ENCODE results near the gene TROAP.
A peak's percentile ranks its signal among the peaks of the same experiment; 100 is the strongest.

TROAP gene

GRCh38 chr12:49287876-49288275 lies 35.2 kb upstream of the TROAP start:
- H3K4me1 ChIP-seq (ENCODE audit: control insufficient read depth in 2 of 2, insufficient read depth in 1 of 2, low read depth in 1 of 2, low read length in 2 of 2) = peaks cover 3 to 5% of the 10 kb centered on the region in 2 donors
- H2BK12ac ChIP-seq (ENCODE audit: low read length) = no peak overlapping the region
- H3K36me3 ChIP-seq (replicated peaks in 1 of 2; ENCODE audit: control insufficient read depth in 2 of 2, insufficient read depth in 2 of 2, low read length in 2 of 2) = no peaks in the 10 kb centered on the region
- no peak overlapping the region for H3K4ac ChIP-seq (ENCODE audit: low read length)
- no peak overlapping the region for H2AK5ac ChIP-seq (ENCODE audit: low read depth, low read length)
- no peak overlapping the region for H3K27ac ChIP-seq (replicated peaks; ENCODE audit: low read length)
- H3K4me2 ChIP-seq (ENCODE audit: insufficient read depth, low read length, poor library complexity, severe bottlenecking) = no peak overlapping the region
- no peaks in the 10 kb centered on the region for H3K9me3 ChIP-seq (replicated peaks in 1 of 2; ENCODE audit: control insufficient read depth in 2 of 2, insufficient read depth in 1 of 2, low read depth in 1 of 2, low read length in 2 of 2)
- no peak overlapping the region for H2AFZ ChIP-seq (ENCODE audit: low read length)
- no peaks in the 10 kb centered on the region for H3K79me1 ChIP-seq (ENCODE audit: low read depth, low read length)
- no peak overlapping the region for H3K14ac ChIP-seq (ENCODE audit: low read length)
- peaks cover 0 to 22% (median 11%) of the 10 kb centered on the region in 3 experiments for H3K27me3 ChIP-seq (ENCODE audit: control insufficient read depth in 3 of 3, insufficient read depth in 3 of 3, low read depth in 1 of 3, low read length in 3 of 3)
- H3K9ac ChIP-seq (ENCODE audit: low read depth, low read length, poor library complexity) = no peak overlapping the region
- peak overlapping the region; percentile 38 for H3K23ac ChIP-seq (ENCODE audit: low read depth, low read length, poor library complexity)
- WGBS, 2 donors (ENCODE audit: extremely low coverage in 2 of 2, insufficient read length in 2 of 2, insufficient replicate concordance in 1 of 2) = no CpG with 5 or more reads among the region's 6 CpGs
- H2BK15ac ChIP-seq (ENCODE audit: low read length) = peak overlapping the region; percentile 73
- H3K18ac ChIP-seq (ENCODE audit: low read length) = no peak overlapping the region
- H4K8ac ChIP-seq (ENCODE audit: low read depth, low read length) = no peak overlapping the region
- no peak overlapping the region for H2BK5ac ChIP-seq (ENCODE audit: low read length)
- peak overlapping the region; percentile 11 for H4K91ac ChIP-seq (ENCODE audit: low read depth, low read length, poor library complexity)
- no peak for DNase-seq (ENCODE audit: low spot score)
- H2BK120ac ChIP-seq (ENCODE audit: low read depth, low read length) = no peak overlapping the region
- peak overlapping the region in 1 of 2 donors; percentile 64 for H3K4me3 ChIP-seq (ENCODE audit: low read length in 2 of 2)

GRCh38 chr12:49288412-49288853 lies 34.6 kb upstream of the TROAP start:
- Histone ChIP-seq H3K4me2 (ENCODE audit: insufficient read depth, low read length, poor library complexity, severe bottlenecking) (no peak overlapping the region), H3K14ac (ENCODE audit: low read length) (no peak overlapping the region), H3K9ac (ENCODE audit: low read depth, low read length, poor library complexity) (no peak overlapping the region), H3K27ac (replicated peaks; ENCODE audit: low read length) (no peak overlapping the region), H3K27me3 (ENCODE audit: control insufficient read depth in 3 of 3, insufficient read depth in 3 of 3, low read depth in 1 of 3, low read length in 3 of 3) (peaks cover 0 to 27% (median 17%) of the 10 kb centered on the region in 3 experiments), H3K36me3 (replicated peaks in 1 of 2; ENCODE audit: control insufficient read depth in 2 of 2, insufficient read depth in 2 of 2, low read length in 2 of 2) (no peaks in the 10 kb centered on the region), H2BK5ac (ENCODE audit: low read length) (no peak overlapping the region), H2BK12ac (ENCODE audit: low read length) (no peak overlapping the region), H4K91ac (ENCODE audit: low read depth, low read length, poor library complexity) (no peak overlapping the region), H3K23ac (ENCODE audit: low read depth, low read length, poor library complexity) (no peak overlapping the region), H3K79me1 (ENCODE audit: low read depth, low read length) (no peaks in the 10 kb centered on the region), H2BK120ac (ENCODE audit: low read depth, low read length) (no peak overlapping the region), H2AK5ac (ENCODE audit: low read depth, low read length) (peak overlapping the region; percentile 38), H3K18ac (ENCODE audit: low read length) (no peak overlapping the region), H3K4me3 (ENCODE audit: low read length in 2 of 2) (no peak overlapping the region), H3K9me3 (replicated peaks in 1 of 2; ENCODE audit: control insufficient read depth in 2 of 2, insufficient read depth in 1 of 2, low read depth in 1 of 2, low read length in 2 of 2) (no peaks in the 10 kb centered on the region), H3K4me1 (ENCODE audit: control insufficient read depth in 2 of 2, insufficient read depth in 1 of 2, low read depth in 1 of 2, low read length in 2 of 2) (peaks cover 5 to 7% of the 10 kb centered on the region in 2 donors), H2BK15ac (ENCODE audit: low read length) (no peak overlapping the region), H4K8ac (ENCODE audit: low read depth, low read length) (no peak overlapping the region), H3K4ac (ENCODE audit: low read length) (no peak overlapping the region), H2AFZ (ENCODE audit: low read length) (no peak overlapping the region)
- no CpG with 5 or more reads among the region's 11 CpGs for WGBS, 2 donors (ENCODE audit: extremely low coverage in 2 of 2, insufficient read length in 2 of 2, insufficient replicate concordance in 1 of 2)
- no peak for DNase-seq (ENCODE audit: low spot score)

GRCh38 chr12:49288922-49289555 lies 34.0 kb upstream of the TROAP start:
- Histone ChIP-seq H3K27me3 (ENCODE audit: control insufficient read depth in 3 of 3, insufficient read depth in 3 of 3, low read depth in 1 of 3, low read length in 3 of 3) (peaks cover 0 to 33% (median 23%) of the 10 kb centered on the region in 3 experiments), H3K14ac (ENCODE audit: low read length) (no peak overlapping the region), H3K79me1 (ENCODE audit: low read depth, low read length) (no peaks in the 10 kb centered on the region)

GRCh38 chr12:49292729-49293055 lies 30.4 kb upstream of the TROAP start:
- Histone ChIP-seq H3K27me3 (ENCODE audit: control insufficient read depth in 3 of 3, insufficient read depth in 3 of 3, low read depth in 1 of 3, low read length in 3 of 3) (peaks cover 31 to 65% (median 59%) of the 10 kb centered on the region in 3 experiments), H3K4ac (ENCODE audit: low read length) (no peak overlapping the region), H3K18ac (ENCODE audit: low read length) (peak overlapping the region; percentile 16), H2AK5ac (ENCODE audit: low read depth, low read length) (no peak overlapping the region), H3K9me3 (replicated peaks in 1 of 2; ENCODE audit: control insufficient read depth in 2 of 2, insufficient read depth in 1 of 2, low read depth in 1 of 2, low read length in 2 of 2) (no peaks in the 10 kb centered on the region), H3K27ac (replicated peaks; ENCODE audit: low read length) (no peak overlapping the region), H3K4me1 (ENCODE audit: control insufficient read depth in 2 of 2, insufficient read depth in 1 of 2, low read depth in 1 of 2, low read length in 2 of 2) (peaks cover 17 to 23% of the 10 kb centered on the region in 2 donors), H3K79me1 (ENCODE audit: low read depth, low read length) (no peaks in the 10 kb centered on the region), H2BK5ac (ENCODE audit: low read length) (no peak overlapping the region), H3K4me2 (ENCODE audit: insufficient read depth, low read length, poor library complexity, severe bottlenecking) (no peak overlapping the region), H4K8ac (ENCODE audit: low read depth, low read length) (no peak overlapping the region), H2AFZ (ENCODE audit: low read length) (peak overlapping the region; percentile 75), H3K9ac (ENCODE audit: low read depth, low read length, poor library complexity) (no peak overlapping the region), H3K36me3 (replicated peaks in 1 of 2; ENCODE audit: control insufficient read depth in 2 of 2, insufficient read depth in 2 of 2, low read length in 2 of 2) (no peaks in the 10 kb centered on the region), H3K23ac (ENCODE audit: low read depth, low read length, poor library complexity) (no peak overlapping the region), H2BK15ac (ENCODE audit: low read length) (no peak overlapping the region), H3K4me3 (ENCODE audit: low read length in 2 of 2) (no peak overlapping the region), H2BK12ac (ENCODE audit: low read length) (no peak overlapping the region), H4K91ac (ENCODE audit: low read depth, low read length, poor library complexity) (no peak overlapping the region), H2BK120ac (ENCODE audit: low read depth, low read length) (no peak overlapping the region), H3K14ac (ENCODE audit: low read length) (no peak overlapping the region)
- DNase-seq (ENCODE audit: low spot score) = no peak
- WGBS, 2 donors (ENCODE audit: extremely low coverage in 2 of 2, insufficient read length in 2 of 2, insufficient replicate concordance in 1 of 2) = no CpG with 5 or more reads among the region's 7 CpGs

More at GRCh38 chr12:49288922-49289555, 34.0 kb upstream of the TROAP start:
- Histone ChIP-seq H2BK12ac (ENCODE audit: low read length) (peak overlapping the region; percentile 84), H4K91ac (ENCODE audit: low read depth, low read length, poor library complexity) (no peak overlapping the region), H3K27ac (replicated peaks; ENCODE audit: low read length) (no peak overlapping the region), H2BK15ac (ENCODE audit: low read length) (peak overlapping the region; percentile 72), H3K36me3 (replicated peaks in 1 of 2; ENCODE audit: control insufficient read depth in 2 of 2, insufficient read depth in 2 of 2, low read length in 2 of 2) (no peaks in the 10 kb centered on the region), H3K18ac (ENCODE audit: low read length) (peak overlapping the region; percentile 24), H2AK5ac (ENCODE audit: low read depth, low read length) (peak overlapping the region; percentile 38), H3K4ac (ENCODE audit: low read length) (no peak overlapping the region), H3K4me3 (ENCODE audit: low read length in 2 of 2) (no peak overlapping the region), H3K9me3 (replicated peaks in 1 of 2; ENCODE audit: control insufficient read depth in 2 of 2, insufficient read depth in 1 of 2, low read depth in 1 of 2, low read length in 2 of 2) (no peaks in the 10 kb centered on the region), H3K4me1 (ENCODE audit: control insufficient read depth in 2 of 2, insufficient read depth in 1 of 2, low read depth in 1 of 2, low read length in 2 of 2) (peaks cover 8 to 10% of the 10 kb centered on the region in 2 donors), H4K8ac (ENCODE audit: low read depth, low read length) (no peak overlapping the region), H3K23ac (ENCODE audit: low read depth, low read length, poor library complexity) (peak overlapping the region; percentile 16), H2BK5ac (ENCODE audit: low read length) (no peak overlapping the region), H2BK120ac (ENCODE audit: low read depth, low read length) (no peak overlapping the region), H2AFZ (ENCODE audit: low read length) (peak overlapping the region; percentile 59), H3K4me2 (ENCODE audit: insufficient read depth, low read length, poor library complexity, severe bottlenecking) (no peak overlapping the region), H3K9ac (ENCODE audit: low read depth, low read length, poor library complexity) (no peak overlapping the region)
- no peak for DNase-seq (ENCODE audit: low spot score)
- WGBS, 2 donors (ENCODE audit: extremely low coverage in 2 of 2, insufficient read length in 2 of 2, insufficient replicate concordance in 1 of 2) = no CpG with 5 or more reads among the region's 9 CpGs

All from neuronal stem cell (in vitro differentiated cells).